ENCODE results near the gene MPST.
A peak's percentile ranks its signal among the peaks of the same experiment; 100 is the strongest.

Gene MPST

DNA sequence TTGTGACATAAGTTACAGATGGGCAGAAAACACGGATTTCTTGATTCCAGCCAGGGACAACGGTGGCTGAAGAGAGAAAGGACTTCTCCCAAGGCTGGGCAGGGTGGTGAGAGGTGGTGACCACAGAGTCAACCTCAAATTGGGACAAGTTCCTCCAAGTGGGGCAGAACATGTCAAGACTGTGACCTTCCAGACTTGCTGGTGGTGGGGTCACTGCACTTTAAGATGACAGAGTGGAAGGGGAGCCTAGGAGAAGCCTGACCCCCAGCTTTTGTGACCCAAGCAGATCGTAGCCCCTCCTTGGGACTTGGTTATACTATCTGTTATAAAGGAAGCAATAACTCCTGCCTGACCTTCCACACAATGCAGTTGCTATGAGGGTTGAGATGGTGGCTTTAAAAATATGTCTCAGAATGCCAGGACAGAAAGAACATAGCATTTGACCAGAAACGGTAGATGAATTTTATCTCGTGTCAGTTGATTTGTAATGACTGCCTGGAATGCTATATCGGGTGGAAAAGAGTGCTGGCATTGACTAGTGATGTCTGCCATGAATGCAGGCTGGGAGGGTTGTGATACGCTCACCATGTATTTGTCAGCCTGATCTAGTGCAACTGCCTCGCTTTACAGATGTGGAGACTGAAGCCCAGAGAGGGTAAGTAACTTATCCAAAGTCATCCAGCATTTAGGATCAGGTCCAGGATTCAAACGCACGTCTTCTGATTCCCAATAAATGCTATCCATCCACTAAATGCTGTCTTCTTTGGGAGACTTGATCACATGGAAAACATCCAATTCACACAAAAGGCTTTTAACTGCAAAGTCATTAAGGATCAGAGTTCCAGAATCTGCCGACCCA, 18.6 kb upstream of the MPST start:
- DNase-seq (ENCODE audit: low read depth in 2 of 2): no peak

DNA sequence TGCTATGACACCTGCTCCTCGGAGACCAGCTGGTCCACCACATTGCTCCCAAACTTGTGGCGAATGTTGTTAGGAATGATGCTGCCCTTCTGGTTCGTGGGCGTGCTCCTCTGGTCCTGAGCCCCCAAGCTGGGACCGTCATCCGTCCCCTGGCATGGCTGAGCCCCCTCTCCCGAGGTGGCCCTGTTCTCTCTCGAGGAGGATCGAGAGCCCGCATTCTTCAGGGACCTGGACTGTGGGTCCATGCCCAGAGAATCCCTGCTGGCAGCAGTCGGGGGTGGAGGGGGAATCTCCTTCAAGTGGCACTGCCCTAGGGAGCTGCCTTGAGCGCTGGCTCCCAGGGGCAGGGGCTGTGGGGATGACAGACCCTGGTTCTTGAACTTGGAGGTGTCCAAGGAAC, 17.7 kb upstream of the MPST start:
- DNase-seq (ENCODE audit: low read depth in 2 of 2): no peak

DNA sequence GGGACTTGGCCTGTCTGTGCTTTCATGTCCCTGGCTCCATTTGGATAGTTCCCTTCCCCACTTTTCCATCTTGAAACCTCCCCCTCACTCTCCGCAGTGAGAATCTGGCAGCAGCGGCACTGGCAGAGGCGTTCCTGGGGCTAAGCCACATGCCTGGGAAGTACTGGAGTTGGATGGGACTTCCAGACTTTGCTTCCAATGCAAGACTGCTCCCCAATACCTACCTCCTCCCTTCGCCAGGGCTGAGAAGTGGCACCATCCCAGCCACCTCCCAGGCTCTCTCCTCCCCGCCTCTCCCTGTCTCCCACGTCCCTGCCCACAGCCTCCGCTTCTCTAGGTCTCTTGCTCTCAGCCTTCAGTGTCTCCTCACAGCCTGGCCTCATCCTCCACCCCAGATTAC, 16.9 kb upstream of the MPST start:
- DNase-seq (ENCODE audit: low read depth in 2 of 2): no peak

DNA sequence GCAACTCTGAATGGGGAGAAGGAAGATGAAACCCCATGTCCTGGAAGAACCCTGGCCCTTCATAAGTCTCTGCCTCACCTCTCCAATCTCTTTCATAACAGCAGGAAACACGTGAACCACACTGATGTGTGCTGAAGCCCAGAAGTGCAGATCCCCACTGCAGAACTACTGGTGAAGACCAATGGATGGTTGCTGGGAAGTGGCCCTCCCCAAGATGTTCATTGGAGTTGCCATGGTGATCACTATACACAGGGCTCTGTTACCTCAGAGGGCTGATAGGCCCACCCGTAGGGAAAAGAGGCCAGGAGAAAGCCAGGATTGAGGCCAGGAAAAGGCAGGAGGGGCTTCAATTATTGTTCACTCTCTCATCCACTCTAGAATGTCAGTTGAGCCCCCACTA, 11.9 kb upstream of the MPST start:
- no peak for DNase-seq (ENCODE audit: low read depth in 2 of 2)

DNA sequence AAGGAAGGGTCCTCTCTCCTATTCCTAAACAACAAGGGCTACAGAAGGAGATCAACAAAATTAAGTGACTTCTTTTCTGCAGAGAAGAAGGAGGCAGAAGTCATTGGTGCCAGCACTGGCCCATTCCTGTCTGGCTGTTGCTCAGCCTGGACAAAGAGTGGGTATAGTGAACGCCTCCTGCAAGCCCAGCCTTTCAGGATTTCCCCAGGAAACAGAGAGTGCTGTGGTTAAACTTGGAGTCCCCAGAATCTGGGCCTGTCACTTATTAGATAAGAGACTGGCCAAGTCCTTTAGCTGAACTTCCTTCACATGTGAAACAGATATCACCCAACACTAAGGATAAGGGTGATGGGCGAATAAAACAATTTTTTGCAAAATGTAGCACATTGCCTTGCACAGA, 11.2 kb upstream of the MPST start:
- DNase-seq (ENCODE audit: low read depth in 2 of 2): no peak

DNA sequence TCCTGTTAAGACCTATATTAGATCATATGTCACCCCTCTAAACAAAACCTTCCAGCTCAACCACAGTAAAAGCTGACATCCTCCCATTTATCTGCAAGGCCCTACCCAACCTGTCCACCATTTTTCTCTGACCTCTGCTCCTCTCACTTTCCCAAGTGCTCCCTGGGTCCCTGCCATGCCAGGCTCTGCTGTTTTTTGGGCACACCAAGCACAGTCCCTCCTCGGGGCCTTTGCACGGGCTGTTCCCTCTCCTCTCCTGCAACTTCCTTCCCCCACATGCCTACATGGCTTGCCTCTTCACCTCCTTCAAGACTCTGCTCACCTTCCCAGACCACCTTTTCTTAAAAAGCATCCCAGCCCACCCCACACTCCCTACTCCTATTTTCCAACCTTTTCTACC, 10.1 kb upstream of the MPST start:
- no peak for DNase-seq (ENCODE audit: low read depth in 2 of 2)

DNA sequence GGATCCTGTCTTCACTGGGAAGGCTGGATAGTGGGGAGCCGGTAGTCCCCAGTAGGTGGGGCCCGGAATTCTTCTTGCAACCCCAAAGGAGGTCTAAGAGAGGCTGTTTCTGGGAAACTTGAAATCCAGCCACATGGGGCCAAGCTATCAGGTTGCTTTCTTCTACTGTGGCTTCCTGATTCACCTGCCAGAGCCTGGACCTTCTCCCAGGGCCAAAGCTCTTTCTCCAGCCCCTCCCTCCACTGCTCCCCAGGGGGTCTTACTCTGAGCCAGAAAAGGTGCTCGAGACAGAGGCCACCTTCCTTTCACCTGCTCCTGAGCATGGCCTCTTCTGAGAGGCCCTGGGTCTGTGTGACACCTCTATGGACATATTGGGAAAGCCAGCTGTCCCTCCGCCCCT, 9.4 kb upstream of the MPST start:
- no peak for DNase-seq (ENCODE audit: low read depth in 2 of 2)

DNA sequence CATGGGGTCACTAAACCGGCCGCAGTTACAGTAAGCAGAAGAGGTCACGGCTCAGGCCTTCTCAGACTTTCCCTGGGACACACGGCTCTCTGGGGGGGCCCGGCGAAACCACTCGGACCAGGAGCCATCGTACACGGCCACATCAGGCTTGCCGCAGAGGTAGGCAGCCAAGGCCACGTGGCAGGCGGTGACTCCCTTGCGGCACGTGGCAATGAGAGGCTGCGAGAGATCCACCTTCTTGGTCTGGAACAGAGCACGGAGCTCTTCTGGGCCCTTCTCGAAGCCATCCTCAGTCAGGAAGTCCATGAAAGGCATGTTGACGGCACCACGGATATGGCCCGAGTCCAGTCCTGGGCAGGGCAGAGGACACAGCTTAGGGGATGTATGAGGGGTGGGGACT, 8.6 kb upstream of the MPST start:
- no peak for DNase-seq (ENCODE audit: low read depth in 2 of 2)

DNA sequence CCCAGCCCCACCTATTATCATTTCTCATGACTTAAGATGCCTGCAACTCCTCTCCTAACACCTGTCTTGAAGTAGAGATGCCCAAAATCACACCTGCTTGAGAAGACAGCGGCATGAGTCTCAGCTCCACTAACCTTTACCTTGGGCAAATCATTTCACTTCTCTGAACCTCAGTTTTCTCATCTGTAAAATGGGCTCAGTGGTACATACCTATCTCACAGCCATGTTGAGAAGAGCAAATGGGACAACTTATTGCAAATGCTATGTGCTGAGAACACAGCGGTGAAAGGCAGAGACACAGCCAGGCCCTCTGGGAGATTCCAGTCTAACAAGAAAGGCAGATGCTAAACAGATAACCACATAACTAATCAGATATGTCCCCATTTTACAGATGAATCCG, 8.1 kb upstream of the MPST start:
- DNase-seq (ENCODE audit: low read depth in 2 of 2): no peak

DNA sequence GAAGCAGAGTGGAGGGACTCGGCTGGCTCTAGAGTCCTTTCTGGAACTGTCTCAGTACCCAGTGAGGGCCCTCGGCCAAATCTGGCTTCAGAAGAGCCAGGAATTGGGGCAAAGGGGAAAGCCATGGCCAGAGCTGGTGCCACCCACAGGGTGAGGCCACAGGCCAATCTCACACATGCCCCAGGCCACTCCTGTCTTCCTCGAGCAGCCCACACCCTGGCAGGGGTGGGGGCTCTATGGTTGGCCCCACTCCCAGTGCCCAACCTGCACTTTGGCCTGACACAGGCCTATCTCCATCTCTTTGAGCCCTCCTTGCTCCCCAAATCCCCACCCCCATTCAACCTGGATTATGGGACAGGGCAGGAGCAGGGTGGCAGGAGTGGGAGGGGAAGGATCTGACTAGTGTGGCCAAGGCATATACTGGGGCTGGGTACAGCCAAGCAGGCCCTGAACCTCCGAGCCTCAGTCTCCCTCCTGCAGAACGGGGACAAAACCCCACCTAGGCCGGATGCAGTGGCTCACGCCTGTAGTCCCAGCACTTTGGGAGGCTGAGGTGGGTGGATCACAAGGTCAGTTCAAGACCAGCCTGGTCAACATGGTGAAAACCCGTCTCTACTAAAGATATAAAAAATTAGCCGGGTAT, 7.2 kb upstream of the MPST start:
- DNase-seq (ENCODE audit: low read depth in 2 of 2): no peak

DNA sequence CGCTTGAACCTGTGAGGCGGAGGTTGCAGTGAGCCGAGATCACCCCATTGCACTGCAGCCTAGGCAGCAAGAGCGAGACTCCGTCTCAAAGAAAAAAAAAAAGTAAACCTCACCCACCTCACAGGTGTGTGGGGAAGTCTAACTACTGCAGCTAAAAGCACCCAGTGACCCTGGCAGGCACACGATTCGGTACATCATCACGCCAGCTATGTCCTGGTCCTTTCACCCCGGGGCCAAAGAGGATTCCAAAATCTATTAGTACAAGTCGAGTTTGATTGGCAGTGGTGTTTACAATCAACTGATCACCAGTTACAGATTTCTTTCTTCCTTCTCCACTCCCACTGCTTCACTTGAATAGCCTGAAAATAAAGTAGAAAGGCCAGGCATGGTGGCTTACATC, 6.6 kb upstream of the MPST start:
- no peak for DNase-seq (ENCODE audit: low read depth in 2 of 2)

DNA sequence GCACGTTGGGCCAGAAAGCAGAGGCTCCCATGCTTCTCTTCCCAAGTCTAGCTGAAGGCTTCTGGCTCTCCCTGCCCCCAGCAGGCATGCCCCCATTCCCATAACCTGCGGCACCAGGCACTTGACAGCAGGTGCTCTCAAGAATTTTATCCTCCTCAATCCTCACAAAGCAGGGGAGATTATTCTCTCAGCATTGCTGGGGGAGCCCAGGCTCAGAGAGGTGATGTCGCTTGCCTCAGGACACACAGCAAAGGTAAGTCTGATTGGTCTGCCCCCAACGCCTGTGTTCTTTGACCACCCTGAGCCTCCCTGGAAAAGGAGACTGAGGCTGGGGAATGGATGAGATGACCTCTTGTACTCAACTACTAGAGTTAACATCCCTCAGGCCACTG, 5.1 kb upstream of the MPST start:
- no peak for DNase-seq (ENCODE audit: low read depth in 2 of 2)

DNA sequence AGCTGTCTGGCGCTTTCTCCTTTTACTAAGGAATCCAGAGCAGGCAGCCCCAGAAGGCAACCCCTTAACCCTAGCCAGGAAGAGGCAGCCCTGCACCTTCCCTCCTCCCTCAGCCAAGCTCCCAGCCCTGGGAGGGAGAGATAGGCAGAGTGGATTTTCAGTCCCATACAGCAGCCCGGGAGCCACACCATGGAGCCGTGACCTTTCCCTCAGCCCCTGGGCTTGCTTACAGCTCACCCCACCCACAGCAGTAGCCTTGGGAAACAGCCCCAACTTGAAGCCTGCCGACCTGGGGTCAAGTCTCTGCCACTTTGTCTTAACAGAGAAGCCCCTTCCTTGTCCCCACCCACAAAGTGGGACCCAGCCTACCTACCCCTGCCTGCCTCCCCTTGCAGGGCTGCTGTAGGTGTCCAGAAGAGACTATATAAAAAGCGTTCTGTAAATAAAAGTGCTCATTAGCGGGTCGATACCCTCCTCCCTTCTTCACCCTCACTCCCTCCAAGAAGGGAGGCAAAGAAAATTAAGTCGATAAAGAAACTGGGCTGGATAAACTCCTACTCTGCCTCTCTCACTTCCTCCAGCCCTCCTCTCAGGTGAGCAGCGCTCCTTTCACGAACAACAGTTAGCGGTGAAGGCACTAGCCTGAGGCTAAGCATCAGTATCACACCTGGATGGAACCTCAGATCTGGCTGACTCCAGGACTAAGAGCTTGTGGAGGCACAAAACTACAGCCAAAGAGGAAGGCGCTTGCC, 4.5 kb upstream of the MPST start:
- no peak for DNase-seq (ENCODE audit: low read depth in 2 of 2)

DNA sequence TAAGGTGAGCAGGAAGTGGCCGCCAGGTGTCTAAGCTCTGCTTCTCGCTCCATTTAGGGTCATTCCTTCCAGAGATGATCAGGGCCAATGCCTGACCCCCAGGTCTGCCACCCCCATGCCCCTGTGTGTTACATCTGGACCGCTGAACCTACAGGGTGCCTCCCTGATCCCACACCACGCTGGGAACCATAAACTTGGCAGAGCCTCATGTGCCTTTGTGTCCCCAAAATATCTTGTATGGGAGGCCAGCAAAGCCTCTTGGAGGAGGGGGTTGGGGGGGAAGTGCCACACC, 4.0 kb upstream of the MPST start:
- no peak for DNase-seq (ENCODE audit: low read depth in 2 of 2)

DNA sequence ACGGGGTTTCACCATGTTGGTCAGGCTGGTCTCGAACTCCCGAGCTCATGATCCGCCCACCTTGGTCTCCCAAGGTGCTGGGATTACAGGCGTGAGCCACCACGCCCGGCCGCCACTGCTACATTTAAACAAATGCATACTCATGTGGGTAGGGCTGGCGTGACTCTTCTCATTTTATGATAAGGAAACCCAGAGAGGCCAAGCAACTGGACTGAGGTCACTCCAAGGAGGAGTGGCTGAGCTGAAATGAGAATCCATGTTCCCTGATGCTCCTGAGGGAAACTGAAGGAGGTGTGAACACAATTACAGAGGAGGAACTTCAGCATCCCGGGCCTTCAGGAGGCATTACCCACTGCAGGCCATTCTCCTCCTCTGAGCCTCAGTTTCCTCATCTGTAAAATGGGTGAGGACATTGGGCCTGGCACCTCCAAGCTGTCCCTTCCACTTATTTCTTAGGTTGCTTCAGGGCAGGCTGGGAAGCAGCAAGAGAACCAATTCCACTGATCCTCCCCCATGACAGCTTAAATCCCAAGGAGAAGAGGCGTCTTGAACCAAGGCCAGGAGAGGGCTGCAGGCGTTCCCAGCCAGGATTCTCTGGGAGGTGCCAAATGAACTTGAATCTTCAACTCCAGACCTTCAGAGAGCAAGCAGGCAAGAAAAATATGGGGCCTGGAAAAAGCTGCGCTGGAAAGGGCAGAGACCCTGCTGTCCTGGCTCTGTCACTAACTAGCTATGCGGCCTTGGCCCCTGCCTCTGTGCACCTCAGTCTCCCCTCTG, 3.2 kb upstream of the MPST start:
- DNase-seq (ENCODE audit: low read depth in 2 of 2): no peak

DNA sequence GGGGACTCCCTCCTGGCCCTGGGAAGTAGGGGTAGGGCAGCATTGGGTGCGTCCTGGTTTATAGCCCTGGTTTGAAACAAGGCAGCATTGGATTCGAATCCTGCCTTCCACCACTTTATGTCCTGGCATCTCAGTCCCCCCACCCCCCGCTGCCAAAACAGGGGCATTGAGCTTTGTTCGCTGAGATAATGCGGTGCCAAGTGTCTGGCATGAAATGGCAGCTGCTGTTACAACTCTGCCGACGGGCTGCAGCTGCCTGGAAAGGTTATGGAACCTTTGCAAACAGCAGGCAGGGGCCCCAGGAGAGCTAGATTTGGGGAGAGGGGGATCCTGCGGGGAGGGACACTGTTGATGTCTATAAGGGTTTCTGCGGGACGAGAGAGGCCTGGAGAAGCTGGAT, 2.2 kb upstream of the MPST start:
- DNase-seq (ENCODE audit: low read depth in 2 of 2): no peak

DNA sequence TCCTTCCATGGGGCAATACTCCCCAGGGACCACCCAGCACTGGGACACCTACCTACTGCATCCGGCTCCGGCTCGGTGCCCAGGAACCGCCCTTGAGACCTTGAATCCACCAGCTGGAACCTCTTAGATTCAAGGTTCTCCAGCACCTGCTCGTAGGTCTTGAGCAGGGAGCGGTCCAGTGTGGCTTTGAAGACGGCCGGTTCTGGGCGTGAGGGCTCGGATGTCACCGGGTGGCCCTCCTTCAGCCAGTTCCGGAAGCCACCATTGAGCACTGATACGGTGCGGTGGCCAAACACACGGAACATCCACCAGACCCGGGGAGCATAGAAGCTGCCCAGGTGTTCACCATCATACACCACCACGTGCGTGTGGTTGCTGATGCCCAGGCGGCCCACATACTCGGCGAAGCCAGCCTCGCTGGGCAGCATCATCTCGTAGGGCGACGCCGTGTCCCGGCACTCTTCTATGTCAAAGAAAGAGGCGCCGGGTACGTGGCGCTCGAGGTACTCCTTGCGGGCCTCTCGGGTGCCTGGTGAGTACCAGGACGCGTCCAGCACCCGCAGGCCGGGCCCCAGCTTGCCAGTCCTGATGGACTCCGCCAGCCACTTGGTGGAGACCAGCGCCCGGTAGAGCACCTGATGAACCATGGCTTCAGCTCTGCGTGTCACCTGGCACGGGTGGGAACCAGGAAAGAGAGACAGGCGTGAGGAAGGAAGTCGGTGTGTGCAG, 1.3 kb upstream of the MPST start:
- no peak for DNase-seq (ENCODE audit: low read depth in 2 of 2)

DNA sequence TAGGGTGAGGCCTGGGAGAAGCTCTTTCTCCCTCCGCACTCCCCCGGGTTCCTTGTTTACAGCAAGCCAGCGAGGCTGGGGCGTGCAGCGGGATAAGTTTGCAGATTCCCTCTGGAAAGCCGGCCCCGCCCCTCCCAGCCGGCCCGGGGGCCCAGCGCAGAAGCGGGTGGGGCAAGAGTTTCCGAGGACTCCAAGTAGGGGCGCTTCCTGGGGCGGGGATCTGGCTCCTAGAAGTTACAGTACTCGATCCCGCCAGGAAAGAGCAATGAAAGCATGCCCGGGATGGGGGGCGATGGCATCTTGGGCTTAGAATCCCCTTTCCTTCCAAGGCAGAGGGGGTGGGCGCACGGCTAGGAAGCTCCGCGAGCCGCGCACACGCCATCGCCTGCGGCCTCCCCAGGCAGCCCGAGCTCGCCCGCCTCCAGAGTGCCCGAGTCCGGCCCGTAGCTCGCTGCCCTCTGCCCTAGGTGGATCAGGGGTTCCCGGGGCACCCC, 680 bp upstream of the MPST start:
- no peak for DNase-seq (ENCODE audit: low read depth in 2 of 2)

DNA sequence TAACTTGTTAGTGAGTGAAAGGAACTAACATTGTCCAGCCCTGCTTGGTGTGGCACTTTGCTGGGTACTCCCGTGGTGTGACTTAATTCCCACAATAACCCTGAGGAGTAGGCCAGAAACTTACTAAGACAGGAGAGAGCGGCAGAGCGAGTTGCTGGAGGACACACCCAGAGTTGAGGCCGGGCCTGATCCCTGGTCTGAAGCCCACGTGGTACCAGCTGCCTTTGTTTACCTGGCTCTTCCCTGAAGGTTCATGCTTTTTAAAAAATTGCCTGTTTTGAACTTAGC, 594 bp downstream of the MPST start:
- no peak for DNase-seq (ENCODE audit: low read depth in 2 of 2)

DNA sequence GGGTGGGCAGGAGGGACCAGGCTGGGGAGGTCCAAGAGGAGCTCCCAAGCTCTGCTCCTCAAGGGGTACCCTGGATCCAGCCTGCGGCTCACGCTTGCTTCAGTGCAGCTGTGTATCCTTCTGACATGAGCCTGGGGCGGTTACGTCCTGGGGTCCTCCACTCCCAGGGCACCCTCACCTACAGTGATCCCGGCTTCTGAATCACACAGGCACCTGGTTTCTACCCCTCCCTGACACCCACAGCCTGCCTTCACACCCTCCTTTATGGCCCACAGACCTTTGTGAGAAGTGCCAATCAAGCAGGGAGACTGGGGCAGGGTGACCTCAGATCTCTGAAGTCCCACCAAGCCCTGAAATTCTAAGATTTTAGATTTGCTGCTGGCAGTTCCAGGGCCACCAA, 1.5 kb downstream of the MPST start:
- no peak for DNase-seq (ENCODE audit: low read depth in 2 of 2)

DNA sequence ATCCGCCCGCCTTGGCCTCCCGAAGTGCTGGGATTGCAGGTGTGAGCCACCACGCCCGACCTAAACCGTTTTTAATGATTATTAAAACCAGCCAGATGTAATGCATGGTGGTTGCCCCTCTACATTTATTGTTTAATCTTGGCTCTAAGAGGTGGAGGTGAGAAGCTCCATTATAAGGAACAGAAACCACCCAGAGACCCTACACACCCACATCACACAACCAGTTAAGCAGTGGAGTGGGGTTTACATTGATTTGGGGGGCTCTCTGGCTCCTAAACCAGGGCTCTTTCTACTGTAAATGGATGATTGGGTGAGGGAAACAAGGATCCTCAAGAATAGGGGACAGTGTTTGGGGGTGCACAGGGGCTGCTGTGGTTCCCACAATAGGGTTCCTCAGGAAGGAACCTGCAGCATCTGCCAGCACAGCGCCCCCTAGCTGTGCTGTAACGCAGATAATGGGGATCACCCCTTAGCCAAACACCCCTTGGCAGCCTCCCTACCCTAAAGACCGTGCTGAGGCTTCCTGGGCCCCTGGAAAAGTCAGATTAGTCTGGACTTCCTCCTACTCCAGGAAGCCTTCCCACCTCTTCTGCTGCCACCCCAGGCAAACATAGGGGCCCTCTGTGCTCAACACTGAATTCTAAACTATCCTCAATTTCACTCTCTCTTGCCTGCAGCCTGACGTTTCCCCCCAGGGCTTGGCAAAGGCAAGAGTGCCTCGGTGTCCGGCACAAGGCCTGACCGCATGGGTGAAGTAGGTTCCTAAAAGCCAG, 2.4 kb downstream of the MPST start:
- DNase-seq (ENCODE audit: low read depth in 2 of 2): peak in 1 of 2 donors; percentile 16

Data from activated CD8-positive, alpha-beta memory T cell treated with anti-CD3 and anti-CD28 coated beads for 4 hours (primary cell).